Left hindlimb (tissue), 1 donor: ENCODE data around the gene PCYOX1L.

Experiments used
- DNase-seq: peaks from one replicate; pipeline ENCODE4 v3.0.0-alpha.2; 2018

The PCYOX1L gene

GRCh38 chr5:149367972-149368645, 10.3 kb downstream of the PCYOX1L start:
- no peak for DNase-seq

DNA sequence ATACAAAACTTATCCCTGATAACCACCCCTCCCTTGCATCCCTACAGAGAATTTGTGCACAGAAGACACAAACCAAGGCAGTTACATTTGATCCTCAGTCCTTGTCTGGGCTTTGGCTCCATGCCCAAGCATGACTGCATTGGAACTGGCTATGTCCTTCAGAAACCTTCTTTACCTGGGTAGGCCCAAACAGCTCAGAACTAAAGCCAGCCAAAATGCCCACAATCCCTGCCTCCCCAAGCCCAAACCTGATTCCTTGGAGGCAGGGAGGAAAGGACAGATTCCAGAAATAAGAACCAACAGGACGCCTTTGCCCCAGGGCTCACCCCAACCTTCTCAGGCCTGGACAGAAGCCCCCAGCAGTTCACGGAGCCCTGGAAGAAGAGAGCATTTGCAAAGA, 13.0 kb downstream of the PCYOX1L start:
- no peak for DNase-seq

DNA sequence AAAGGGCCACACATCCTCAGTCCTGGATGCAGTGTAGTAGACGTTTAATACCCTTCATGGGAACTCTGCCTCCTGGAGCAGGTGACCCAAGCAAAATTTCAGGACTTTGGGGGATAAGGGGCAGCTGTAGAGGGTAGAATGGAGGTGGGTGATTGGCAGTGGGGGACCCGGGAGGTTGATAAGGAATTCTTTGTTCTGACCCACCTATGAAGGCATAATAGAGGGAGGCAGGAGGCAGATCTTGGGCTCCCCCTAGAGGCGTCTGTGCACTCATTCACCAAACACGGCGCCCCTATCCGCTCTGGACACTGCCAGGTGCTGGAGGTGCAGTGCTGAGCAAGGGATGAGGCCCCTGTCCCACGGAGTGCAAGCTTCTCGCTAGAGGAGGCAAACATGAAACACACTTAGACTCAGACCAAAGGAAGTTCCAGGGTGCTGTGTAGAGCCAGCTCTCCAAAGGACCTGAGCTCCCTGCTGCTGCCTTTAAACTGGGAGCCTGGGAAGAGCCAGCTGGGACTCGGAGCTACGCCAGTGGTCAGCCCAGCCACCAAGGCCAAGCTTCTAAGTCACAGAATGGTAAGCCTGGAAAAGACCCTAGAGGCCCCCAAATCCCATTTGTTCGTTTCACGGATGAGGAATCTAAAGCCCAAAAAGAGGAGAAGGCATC, 13.6 kb downstream of the PCYOX1L start:
- DNase-seq = no peak

- DNase-seq = no peak
Measured at GRCh38 chr5:149372076-149372795, 14.4 kb downstream of the PCYOX1L start.

GRCh38 chr5:149372932-149373331, 15.1 kb downstream of the PCYOX1L start:
- no peak for DNase-seq

DNA sequence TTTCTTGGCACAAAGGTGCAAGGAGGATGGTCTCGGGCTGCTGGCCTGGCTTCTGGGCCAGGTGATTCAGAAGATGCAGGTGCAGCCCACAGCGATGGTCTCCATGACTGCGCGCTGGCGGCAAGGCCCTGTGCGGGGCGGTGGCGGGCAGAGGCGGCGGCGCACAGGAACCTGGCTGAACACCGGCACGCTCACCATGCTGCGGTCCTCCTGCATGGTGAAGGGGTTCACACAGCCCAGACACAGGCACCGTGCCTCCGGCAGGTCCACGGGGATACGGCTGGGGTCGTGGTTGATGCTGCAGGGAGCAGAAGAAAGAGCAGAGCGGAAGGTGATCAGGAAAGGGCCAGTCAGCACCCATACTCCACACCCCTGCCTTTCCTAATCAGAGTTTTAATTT, 16.5 kb downstream of the PCYOX1L start:
- no peak for DNase-seq

DNA sequence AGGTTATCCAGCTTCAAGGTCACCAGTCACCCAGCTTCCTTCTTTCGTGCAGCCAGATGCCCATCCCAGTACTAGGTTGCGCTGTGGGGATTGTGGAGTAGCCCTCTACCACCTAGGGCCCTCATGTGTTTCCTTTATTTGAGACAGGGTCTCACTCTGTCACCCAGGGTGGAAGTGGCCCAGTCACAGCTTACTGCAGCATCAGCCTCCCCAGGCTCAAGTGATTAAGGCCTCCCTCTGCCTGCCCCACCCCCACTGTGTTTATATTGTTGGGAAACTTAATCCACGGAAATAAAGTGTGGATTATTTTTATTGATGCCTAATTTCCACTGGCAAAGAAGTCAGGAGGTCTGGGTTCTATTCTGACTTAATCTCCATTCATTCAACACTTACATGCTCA, 17.0 kb downstream of the PCYOX1L start:
- no peak for DNase-seq

DNA sequence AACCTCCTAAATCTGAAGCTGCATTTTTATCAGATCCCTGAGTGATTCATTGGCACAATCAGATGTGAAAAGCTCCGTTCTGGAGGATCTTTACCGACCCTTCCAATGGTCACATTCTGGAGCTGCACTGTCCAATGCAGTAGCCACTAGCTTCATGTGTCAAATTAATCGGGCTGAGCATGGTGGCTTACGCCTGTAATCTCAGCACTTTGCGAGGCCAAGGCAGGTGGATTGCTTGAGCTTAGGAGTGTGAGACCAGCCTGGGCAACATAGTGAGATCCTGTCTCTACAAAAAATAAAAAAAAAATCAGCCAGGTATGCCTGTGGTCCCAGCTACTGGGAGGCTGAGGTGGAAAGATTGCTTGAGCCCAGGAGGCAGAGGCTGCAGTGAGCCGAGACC, 17.6 kb downstream of the PCYOX1L start:
- no peak for DNase-seq

DNA sequence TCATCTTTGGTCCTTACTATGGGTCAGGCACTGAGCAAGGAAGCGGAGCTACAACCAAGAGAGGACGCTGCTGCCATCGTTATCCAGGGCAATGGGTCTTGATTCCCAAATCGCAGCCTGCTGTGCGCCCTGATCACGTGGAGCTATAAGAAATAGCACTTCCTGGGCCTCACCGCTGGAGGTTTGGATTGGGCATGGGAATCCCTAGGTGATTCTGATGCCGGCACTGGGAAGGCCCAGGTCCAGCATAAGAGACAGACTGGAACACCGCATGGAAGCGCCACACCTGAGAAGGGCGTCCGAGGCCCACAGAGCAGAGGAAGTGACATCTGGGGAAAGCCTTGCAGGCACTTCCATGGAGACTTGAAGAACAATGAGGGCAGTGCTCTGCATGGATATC, 18.3 kb downstream of the PCYOX1L start:
- no peak for DNase-seq

DNA sequence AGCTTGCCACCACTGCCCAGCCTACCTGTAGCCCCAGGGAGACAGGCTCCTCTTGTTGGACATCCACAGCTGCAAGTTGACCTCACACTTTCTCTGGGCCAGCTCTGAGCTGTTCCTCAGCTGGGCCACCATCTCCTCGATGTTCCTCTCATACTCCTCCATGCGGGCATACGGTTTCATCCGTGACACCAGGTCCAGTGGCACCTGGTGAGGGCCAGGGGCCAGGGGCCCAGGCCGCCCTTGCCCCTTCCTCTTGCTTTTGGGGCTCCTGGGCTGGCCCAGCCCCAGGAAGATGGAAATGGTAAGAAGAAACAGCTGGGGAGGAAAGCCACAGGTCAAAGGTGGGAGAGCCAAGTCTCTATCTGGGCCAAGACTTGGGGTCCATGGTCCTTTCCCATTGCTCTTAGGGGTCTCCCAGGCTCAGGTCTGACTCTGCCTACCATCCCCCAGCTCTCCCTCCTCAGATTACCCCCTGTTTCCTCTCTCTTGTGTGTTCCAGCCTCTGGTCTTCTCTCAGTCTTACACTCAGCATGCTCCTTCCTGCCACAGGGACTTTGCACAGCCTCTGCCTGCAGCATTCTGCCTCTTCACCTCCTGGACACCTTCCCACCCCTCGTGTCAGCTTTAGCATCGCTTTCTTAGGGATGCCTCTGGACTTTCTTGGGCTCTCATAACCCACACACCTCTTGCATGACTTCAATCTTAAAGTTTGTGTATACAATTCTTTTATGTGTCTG, 19.0 kb downstream of the PCYOX1L start:
- DNase-seq = no peak

- no peak for DNase-seq
Measured at GRCh38 chr5:149378241-149378820, 20.5 kb downstream of the PCYOX1L start.

DNA sequence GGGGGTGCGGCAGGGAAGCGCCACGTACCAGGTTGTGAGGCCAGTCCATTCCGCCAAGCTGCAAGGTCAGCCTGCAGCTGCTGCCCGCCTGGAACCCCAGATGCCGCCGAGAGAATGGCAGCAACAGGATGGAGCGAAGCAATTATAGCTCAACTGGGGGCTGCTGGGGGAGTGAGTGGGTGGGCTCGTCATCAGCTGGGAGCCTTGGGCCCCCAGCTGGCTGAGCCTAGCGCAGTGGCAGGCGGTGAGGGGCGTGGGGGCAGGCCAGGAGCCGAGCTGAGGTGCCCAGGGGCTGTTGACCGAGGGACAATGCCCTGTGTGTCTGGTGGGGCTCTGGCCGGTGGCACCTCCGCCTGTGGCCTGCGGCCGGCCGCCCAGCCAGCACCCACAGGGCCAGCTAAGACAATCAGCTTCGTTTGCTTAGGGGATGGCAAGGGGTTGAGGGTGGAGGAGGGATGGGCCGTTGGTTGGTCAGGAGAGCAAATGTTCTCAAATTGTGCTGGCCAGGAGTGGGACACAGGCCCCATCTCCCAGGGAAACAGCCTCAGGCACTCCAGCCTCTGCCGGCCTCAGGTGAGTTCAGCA, 21.4 kb downstream of the PCYOX1L start, which contains the start of gene IL17B:
IL17B (minus strand) TSS at position 116 of the 585 bp plus-strand sequence; CDS start at position 49, 67 bp downstream.
- no peak for DNase-seq

GRCh38 chr5:149379818-149380374, 22.1 kb downstream of the PCYOX1L start:
- DNase-seq = no peak

- DNase-seq = no peak
Measured at GRCh38 chr5:149380466-149381121, 22.7 kb downstream of the PCYOX1L start.

GRCh38 chr5:149381261-149381985, 23.6 kb downstream of the PCYOX1L start:
- DNase-seq = no peak

GRCh38 chr5:149381986-149382338, 24.1 kb downstream of the PCYOX1L start:
- peak; percentile 76 for DNase-seq

GRCh38 chr5:149382517-149383220, 24.8 kb downstream of the PCYOX1L start:
- no peak for DNase-seq

GRCh38 chr5:149383399-149383798, 25.6 kb downstream of the PCYOX1L start:
- no peak for DNase-seq

- DNase-seq = no peak
Measured at GRCh38 chr5:149386166-149386565, 28.3 kb downstream of the PCYOX1L start.

DNA sequence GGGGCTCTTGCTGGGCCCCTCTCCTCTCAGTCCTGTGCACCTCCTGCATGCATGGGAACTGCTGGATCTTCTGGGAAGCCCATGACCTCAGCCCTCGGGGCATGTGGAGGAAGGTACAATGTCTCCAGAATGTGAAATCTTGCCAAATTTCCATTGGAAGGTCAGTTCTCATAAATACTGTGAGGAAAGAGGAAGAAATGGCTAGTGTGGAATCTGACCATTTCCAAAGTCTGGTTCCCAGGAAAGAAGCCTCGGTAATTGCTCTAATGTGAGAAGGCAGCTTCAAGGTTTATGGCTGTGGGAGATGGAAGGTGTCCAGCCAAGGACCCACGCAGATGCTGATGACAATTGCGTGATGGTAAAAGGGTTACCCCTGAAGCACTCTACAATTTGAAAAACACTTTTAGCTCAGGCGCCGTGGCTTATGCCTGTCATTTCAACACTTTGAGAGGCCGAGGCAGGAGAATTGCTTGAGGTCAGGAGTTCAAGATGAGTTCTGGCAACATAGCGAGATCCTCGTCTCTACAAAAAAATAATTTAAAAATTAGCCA, 29.3 kb downstream of the PCYOX1L start:
- no peak for DNase-seq
